Mesenchymal stem cell (in vitro differentiated cells and primary cell): ENCODE results near the gene ANKRD10.
A peak's percentile ranks its signal among the peaks of the same experiment; 100 is the strongest.

Experiments used
- DNase-seq: peaks from one replicate; pipeline ENCODE4 v3.0.0-alpha.2; 2013
- H2AFZ ChIP-seq: one replicate; pipeline ENCODE4 v1.6.1; 2013; ENCODE audit warnings: low read depth, mild to moderate bottlenecking, control low read depth, inconsistent platforms, low read length, moderate library complexity
- H2AK5ac ChIP-seq: 2 replicates; pipeline ENCODE4 v1.6.1; 2013; ENCODE audit warnings: low read length, moderate library complexity, mild to moderate bottlenecking, inconsistent platforms; ENCODE audit not compliant: severe bottlenecking
- H2BK120ac ChIP-seq: one replicate; pipeline ENCODE4 v1.6.1; 2013; ENCODE audit warnings: low read depth, mild to moderate bottlenecking, inconsistent platforms, low read length, moderate library complexity
- H2BK12ac ChIP-seq, 2 experiments: one replicate each; pipeline ENCODE4 v1.6.1; 2013; ENCODE audit warnings: inconsistent platforms in 2 of 2, low read length in 2 of 2, mild to moderate bottlenecking in 2 of 2, moderate library complexity in 2 of 2, control low read depth in 1 of 2
- H2BK15ac ChIP-seq: one replicate; pipeline ENCODE4 v1.6.1; 2013; ENCODE audit warnings: mild to moderate bottlenecking, low read depth, inconsistent platforms; ENCODE audit not compliant: poor library complexity, severe bottlenecking
- H2BK5ac ChIP-seq: 2 replicates; pipeline ENCODE4 v1.6.1; 2013; ENCODE audit warnings: low read depth, mild to moderate bottlenecking, low read length, control low read depth, inconsistent platforms; ENCODE audit not compliant: poor library complexity, severe bottlenecking
- H3K14ac ChIP-seq, 2 experiments: one replicate each; pipeline ENCODE4 v1.6.1; 2013; ENCODE audit warnings: inconsistent platforms in 2 of 2, low read length in 2 of 2, control low read depth in 1 of 2, mild to moderate bottlenecking in 1 of 2, moderate library complexity in 1 of 2
- H3K18ac ChIP-seq, 2 experiments: one replicate each; pipeline ENCODE4 v1.6.1; 2013; ENCODE audit warnings: inconsistent platforms in 2 of 2, low read length in 2 of 2, control low read depth in 1 of 2, low read depth in 1 of 2, mild to moderate bottlenecking in 1 of 2
- H3K23ac ChIP-seq, 2 experiments: one replicate each; pipeline ENCODE4 v1.6.1; 2013; ENCODE audit warnings: inconsistent platforms in 2 of 2, low read length in 2 of 2, mild to moderate bottlenecking in 2 of 2, moderate library complexity in 2 of 2, control low read depth in 1 of 2
- H3K27ac ChIP-seq: 2 replicates; pipeline ENCODE4 v1.5.1; 2013; ENCODE audit warnings: mild to moderate bottlenecking, moderate library complexity, low read length, control low read depth, inconsistent platforms; ENCODE audit not compliant: poor library complexity, severe bottlenecking
- H3K27me3 ChIP-seq, 2 experiments: 2 replicates each; pipeline versions ENCODE4 v1.6.1 to v1.7.0; 2013; ENCODE audit warnings: low read length in 2 of 2, mild to moderate bottlenecking in 2 of 2, moderate library complexity in 2 of 2, control low read depth in 1 of 2, inconsistent platforms in 1 of 2; ENCODE audit not compliant: control insufficient read depth in 1 of 2, insufficient read depth in 1 of 2
- H3K36me3 ChIP-seq, 2 experiments: 2 replicates each; pipeline versions ENCODE4 v1.6.1 to v1.7.0; 2013; ENCODE audit warnings: low read length in 2 of 2, control low read depth in 1 of 2, inconsistent platforms in 1 of 2, low read depth in 1 of 2, mild to moderate bottlenecking in 1 of 2; ENCODE audit not compliant: insufficient read depth in 2 of 2, control insufficient read depth in 1 of 2
- H3K4ac ChIP-seq, 2 experiments: one replicate each; pipeline ENCODE4 v1.6.1; 2013; ENCODE audit warnings: inconsistent platforms in 2 of 2, low read length in 2 of 2, mild to moderate bottlenecking in 2 of 2, moderate library complexity in 2 of 2, control low read depth in 1 of 2, low read depth in 1 of 2
- H3K4me1 ChIP-seq: 2 replicates; pipeline ENCODE4 v1.6.1; 2013; ENCODE audit warnings: low read depth, low read length, control low read depth; ENCODE audit not compliant: control insufficient read depth, insufficient read depth
- H3K4me2 ChIP-seq: 2 replicates; pipeline ENCODE4 v1.6.1; 2013; ENCODE audit warnings: low read length, mild to moderate bottlenecking, inconsistent platforms; ENCODE audit not compliant: poor library complexity, severe bottlenecking
- H3K4me3 ChIP-seq, 2 experiments: 2 replicates each; pipeline versions ENCODE4 v1.5.1 to v1.7.0; 2013; ENCODE audit warnings: low read length in 2 of 2, mild to moderate bottlenecking in 2 of 2, control low read depth in 1 of 2, low read depth in 1 of 2; ENCODE audit not compliant: insufficient read depth in 1 of 2
- H3K79me1 ChIP-seq: replicated peaks from 2 replicates; pipeline ENCODE4 v1.6.1; 2013; ENCODE audit warnings: mild to moderate bottlenecking, control low read depth, low read length, inconsistent platforms; ENCODE audit not compliant: poor library complexity, severe bottlenecking
- H3K9ac ChIP-seq: 2 replicates; pipeline ENCODE4 v1.7.0; 2013; ENCODE audit warnings: mild to moderate bottlenecking, low read length, moderate library complexity
- H3K9me3 ChIP-seq: 2 replicates; pipeline ENCODE4 v1.7.0; 2013; ENCODE audit warnings: mild to moderate bottlenecking, low read length; ENCODE audit not compliant: control insufficient read depth
- H4K8ac ChIP-seq: one replicate; pipeline ENCODE4 v1.6.1; 2013; ENCODE audit warnings: inconsistent platforms, mild to moderate bottlenecking, low read length, moderate library complexity
- H4K91ac ChIP-seq: one replicate; pipeline ENCODE4 v1.6.1; 2013; ENCODE audit warnings: mild to moderate bottlenecking, low read length, inconsistent platforms
- WGBS: methylation state at CpG from one replicate; pipeline ENCODE4 v1.1.7; 2013; ENCODE audit warnings: mixed read lengths; 5-methylcytosine and 5-hydroxymethylcytosine counted together

ANKRD10 gene

DNA sequence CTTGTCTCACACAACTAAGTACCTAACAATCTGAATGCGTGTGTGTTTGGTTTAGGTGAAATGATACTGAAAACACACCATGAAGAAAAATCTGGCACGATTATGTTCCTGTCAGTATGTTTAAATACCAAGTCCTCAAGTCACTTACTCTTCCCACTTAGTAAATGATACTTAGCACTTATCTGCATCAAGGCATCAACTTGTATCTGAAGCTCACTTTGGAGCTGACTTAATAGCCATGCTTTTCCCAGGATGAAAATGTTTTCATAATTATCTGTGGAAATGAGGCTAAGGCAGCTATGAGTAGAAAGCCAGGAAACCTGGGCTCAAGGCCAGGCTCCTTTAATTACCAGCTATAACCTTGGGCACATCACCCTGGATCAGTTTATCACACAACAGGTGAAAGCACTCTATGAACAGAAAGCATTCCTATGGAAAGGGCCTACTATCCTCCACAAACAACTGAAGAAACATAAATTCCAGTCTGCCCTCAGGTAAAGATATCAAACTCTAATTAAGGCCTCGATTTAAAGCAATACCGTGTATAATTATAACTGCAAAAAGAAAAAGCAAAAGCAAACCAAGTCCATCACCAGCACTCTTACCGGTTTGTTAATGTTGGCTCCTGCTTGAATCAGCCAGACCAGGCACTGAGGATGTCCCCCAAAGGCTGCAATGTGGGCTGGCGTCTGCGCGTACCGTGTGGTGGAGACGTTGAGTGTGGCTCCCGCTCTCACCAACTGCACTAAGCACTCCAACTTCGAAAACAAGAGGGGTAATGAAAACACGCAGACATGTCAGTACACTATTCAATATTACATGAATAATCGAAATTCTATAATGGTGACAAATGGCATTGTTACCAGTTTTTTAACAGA, 4.6 kb downstream of the ANKRD10 start:
- no peak overlapping the region for H2BK12ac ChIP-seq
- H3K27ac ChIP-seq: no peak overlapping the region
- no peak overlapping the region for H3K4me2 ChIP-seq
- no peak overlapping the region for H3K18ac ChIP-seq
- H3K23ac ChIP-seq: no peak overlapping the region
- H3K14ac ChIP-seq: no peak overlapping the region
- H3K27me3 ChIP-seq: no peaks in the 10 kb centered on the region
- no peak overlapping the region for H4K8ac ChIP-seq
- 92% methylated on average over 11 of the region's 14 CpGs for WGBS
- H3K4me3 ChIP-seq: no peak overlapping the region
- no peak for DNase-seq
- H3K9me3 ChIP-seq: no peaks in the 10 kb centered on the region
- H2AFZ ChIP-seq: no peak overlapping the region
- no peak overlapping the region for H4K91ac ChIP-seq
- H3K79me1 ChIP-seq: no peaks in the 10 kb centered on the region
- no peak overlapping the region for H2BK15ac ChIP-seq
- H2BK120ac ChIP-seq: no peak overlapping the region
- peaks cover 12 to 52% of the 10 kb centered on the region in 2 experiments for H3K36me3 ChIP-seq
- H3K4me1 ChIP-seq: peaks cover 11% of the 10 kb centered on the region
- peak overlapping the region; percentile 24 for H3K9ac ChIP-seq
- no peak overlapping the region for H3K4ac ChIP-seq
- no peak overlapping the region for H2AK5ac ChIP-seq
- H2BK5ac ChIP-seq: no peak overlapping the region

DNA sequence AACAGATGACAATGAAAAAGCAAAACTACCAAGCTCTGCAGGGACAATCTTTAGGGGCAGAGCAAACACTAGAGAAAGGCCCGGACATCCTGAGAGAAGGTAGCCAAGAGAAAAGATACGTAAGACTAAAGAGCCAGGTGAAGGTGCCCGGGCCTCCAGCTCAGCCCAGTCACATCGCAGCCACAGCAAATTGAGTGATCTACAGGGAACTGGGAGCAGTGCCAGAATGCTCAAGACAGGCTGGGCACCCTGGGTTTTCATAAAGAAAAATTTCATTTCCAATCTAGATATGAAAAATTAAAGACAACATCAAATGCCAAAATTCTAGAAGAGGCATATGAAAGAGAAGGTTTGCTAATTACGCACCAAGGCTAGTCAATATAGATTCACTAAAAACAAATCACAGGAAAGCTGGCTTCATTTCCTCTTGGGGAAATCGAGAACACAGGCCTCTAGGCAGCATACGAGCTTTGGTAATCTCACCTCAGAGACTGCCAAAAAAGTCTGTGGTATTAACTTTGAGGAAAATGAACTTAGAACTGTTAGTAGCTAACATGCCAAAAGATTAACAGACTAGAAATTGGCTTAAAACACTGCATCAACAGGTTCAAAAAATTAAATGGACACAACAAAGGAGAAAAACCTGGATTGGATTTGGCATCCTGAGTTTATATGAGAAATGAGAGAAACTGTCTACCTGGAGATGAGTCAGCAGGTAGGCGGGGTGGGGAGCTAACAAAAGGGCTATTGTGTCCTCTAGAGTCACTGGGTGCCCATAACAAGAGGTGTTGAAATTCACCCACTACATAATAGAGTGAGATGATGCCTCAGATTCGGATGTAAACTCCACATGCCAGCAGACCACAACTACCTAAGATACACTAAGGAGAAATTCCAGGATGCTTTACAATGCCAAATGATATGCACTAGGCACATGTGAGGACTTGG, 6.6 kb downstream of the ANKRD10 start:
- Histone ChIP-seq H2BK5ac (no peak overlapping the region), H4K91ac (no peak overlapping the region), H3K9me3 (no peaks in the 10 kb centered on the region), H2BK12ac (no peak overlapping the region), H2BK120ac (no peak overlapping the region), H4K8ac (no peak overlapping the region), H2AK5ac (no peak overlapping the region), H2BK15ac (no peak overlapping the region), H3K27ac (no peak overlapping the region), H3K23ac (no peak overlapping the region), H3K4me1 (peaks cover 11% of the 10 kb centered on the region), H3K4me2 (no peak overlapping the region), H3K18ac (no peak overlapping the region), H3K4me3 (no peak overlapping the region), H3K79me1 (peaks cover 2% of the 10 kb centered on the region), H2AFZ (no peak overlapping the region), H3K9ac (peak overlapping the region; percentile 19), H3K4ac (no peak overlapping the region), H3K14ac (peak overlapping the region in 1 of 2 experiments; percentile 36), H3K27me3 (no peaks in the 10 kb centered on the region), H3K36me3 (peaks cover 12 to 69% of the 10 kb centered on the region in 2 experiments)
- peak; percentile 37 for DNase-seq
- 83% methylated on average over 7 of the region's 9 CpGs for WGBS

DNA sequence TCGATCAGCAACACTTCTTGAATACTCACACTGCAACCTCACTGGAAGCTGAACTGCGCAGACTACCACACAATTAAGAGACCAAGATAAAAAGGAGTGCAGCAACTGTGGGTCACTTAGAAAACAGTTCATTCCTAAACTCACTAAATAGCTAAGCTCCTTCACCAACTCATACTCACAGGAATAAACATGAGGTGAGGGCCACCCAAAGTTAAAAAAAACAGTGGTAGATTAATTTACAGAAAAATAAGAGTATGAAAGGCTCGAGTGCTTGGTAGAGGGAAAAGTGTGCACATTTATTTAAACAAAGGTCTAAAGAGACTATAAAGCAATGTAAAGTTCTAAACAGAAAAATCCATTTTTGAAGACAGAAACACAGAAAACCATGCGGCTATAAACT, 7.6 kb downstream of the ANKRD10 start:
- no peaks in the 10 kb centered on the region for H3K27me3 ChIP-seq
- H3K36me3 ChIP-seq: peaks cover 12 to 78% of the 10 kb centered on the region in 2 experiments

DNA sequence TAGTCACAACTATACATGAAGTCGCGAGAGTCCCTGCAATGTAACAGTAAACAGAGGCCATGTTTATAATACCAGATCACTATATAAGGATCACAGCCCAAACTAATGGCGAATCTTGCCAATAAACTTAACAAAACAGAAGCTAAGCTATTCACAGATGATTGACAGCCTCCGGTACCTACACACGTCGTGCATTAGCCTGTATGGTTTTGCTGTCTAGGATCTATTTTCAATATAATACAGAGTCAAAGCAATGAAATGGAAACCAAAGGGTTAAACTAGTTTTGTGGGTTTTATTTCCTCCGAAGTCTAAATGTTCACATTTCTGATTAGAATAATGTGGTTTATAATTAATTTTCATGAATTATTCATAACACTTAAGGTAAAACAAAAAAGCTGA, 10.1 kb downstream of the ANKRD10 start:
- DNase-seq: no peak
- no peak overlapping the region for H3K18ac ChIP-seq
- no peak overlapping the region for H2BK15ac ChIP-seq
- H3K9me3 ChIP-seq: no peaks in the 10 kb centered on the region
- H2BK5ac ChIP-seq: no peak overlapping the region
- WGBS: 96% methylated on average over 5 of the region's 7 CpGs
- H3K79me1 ChIP-seq: peaks cover 10% of the 10 kb centered on the region
- no peak overlapping the region for H3K23ac ChIP-seq
- H4K8ac ChIP-seq: no peak overlapping the region
- no peak overlapping the region for H3K14ac ChIP-seq
- peaks cover 3 to 91% of the 10 kb centered on the region in 2 experiments for H3K36me3 ChIP-seq
- H3K4ac ChIP-seq: no peak overlapping the region
- no peak overlapping the region for H2AK5ac ChIP-seq
- no peak overlapping the region for H2AFZ ChIP-seq
- no peaks in the 10 kb centered on the region for H3K27me3 ChIP-seq
- no peak overlapping the region for H4K91ac ChIP-seq
- H3K27ac ChIP-seq: no peak overlapping the region
- no peak overlapping the region for H3K4me2 ChIP-seq
- no peak overlapping the region for H2BK120ac ChIP-seq
- no peak overlapping the region for H3K9ac ChIP-seq
- no peak overlapping the region for H2BK12ac ChIP-seq
- peaks cover 4% of the 10 kb centered on the region for H3K4me1 ChIP-seq
- no peak overlapping the region for H3K4me3 ChIP-seq

More for the DNA sequence above, 7.6 kb downstream of the ANKRD10 start:
- DNase-seq: no peak
- no peak overlapping the region for H3K14ac ChIP-seq
- no peak overlapping the region for H3K27ac ChIP-seq
- H3K4me2 ChIP-seq: no peak overlapping the region
- no peak overlapping the region for H3K9ac ChIP-seq
- peaks cover 9% of the 10 kb centered on the region for H3K4me1 ChIP-seq
- peaks cover 2% of the 10 kb centered on the region for H3K79me1 ChIP-seq
- no peak overlapping the region for H3K18ac ChIP-seq
- H4K91ac ChIP-seq: no peak overlapping the region
- no peak overlapping the region for H2BK5ac ChIP-seq
- 100% methylated on average over 1 of the region's 4 CpGs for WGBS
- no peak overlapping the region for H2BK15ac ChIP-seq
- H2BK120ac ChIP-seq: no peak overlapping the region
- no peak overlapping the region for H4K8ac ChIP-seq
- H3K4me3 ChIP-seq: no peak overlapping the region
- H2AK5ac ChIP-seq: no peak overlapping the region
- no peak overlapping the region for H2BK12ac ChIP-seq
- no peaks in the 10 kb centered on the region for H3K9me3 ChIP-seq
- H3K4ac ChIP-seq: no peak overlapping the region
- H3K23ac ChIP-seq: no peak overlapping the region
- H2AFZ ChIP-seq: no peak overlapping the region
